ENCODE data around the gene AFAP1. TPM values are rescaled to one million over a fixed set of nuclear protein-coding genes. Genes with fewer than 3 reads are reported as not detected.

The AFAP1 gene
- total RNA-seq, 1 experiment from 2014 or later = 42.1 TPM

GRCh38 chr4:7844594-7844991 lies 95.1 kb downstream of the AFAP1 start:
- Histone ChIP-seq H3K36me3 (ENCODE audit: low read depth, low read length) (peaks cover 23% of the 10 kb centered on the region), H2AFZ (ENCODE audit: low read length) (peak overlapping the region; percentile 46; the same call in 1 of the 2 replicates), H3K9me2 (replicated peaks; ENCODE audit: low read length) (no peaks in the 10 kb centered on the region), H3K79me2 (ENCODE audit: low read length) (peaks cover 73% of the 10 kb centered on the region), H3K9me3 (ENCODE audit: low read length) (no peaks in the 10 kb centered on the region), H3F3A (ENCODE audit: low read length, unreplicated experiment) (peaks cover 26% of the 10 kb centered on the region), H4K20me1 (ENCODE audit: low read length) (no peaks in the 10 kb centered on the region), H3K4me3 (ENCODE audit: low read length) (peak overlapping the region; percentile 45; the same call in 1 of the 2 replicates), H3K27me3 (ENCODE audit: low read length) (no peaks in the 10 kb centered on the region), H3K4me2 (ENCODE audit: low read length) (peak overlapping the region; percentile 73), H3K27ac (ENCODE audit: low read length) (peak overlapping the region; percentile 96), H3K4me1 (ENCODE audit: insufficient read depth, low read length) (peaks cover 44% of the 10 kb centered on the region), H3K9ac (ENCODE audit: low read length) (peak overlapping the region; percentile 67)
- ChIA-PET POLR2A (ENCODE audit: unreplicated experiment) (no interaction called here), CTCF (interaction anchor here (0.9 to 1.4 kb wide), 3 partner anchors 39 to 84 kb away, joined by 3 read pairs; no protein-coding TSS in a partner anchor)
- BruUV-seq (replicated peaks) = no TSS peak
- ATAC-seq (peak; percentile 50), DNase-seq (peak; percentile 89)
- TF ChIP-seq EZH2 (IDR thresholded peaks at IDR 0.05; ENCODE audit: low read length, unreplicated experiment) = no peak
- peak; percentile 10; the same call in 1 of the 2 replicates for TF ChIP-seq CTCF (conservative IDR thresholded peaks at IDR 0.05; ENCODE audit: low read depth, low read length)
- no peak for TF ChIP-seq EZH2phosphoT487 (IDR thresholded peaks at IDR 0.05; ENCODE audit: borderline replicate concordance, low read length)
- intact Hi-C loops (cut with micrococcal nuclease) = loop anchor here (2.0 kb wide), 1 partner anchor 46 kb away; no protein-coding TSS in a partner anchor

GRCh38 chr4:7843831-7844593 lies 95.6 kb downstream of the AFAP1 start:
- Histone ChIP-seq H4K20me1 (ENCODE audit: low read length) (no peaks in the 10 kb centered on the region), H2AFZ (ENCODE audit: low read length) (peak overlapping the region; percentile 46; the same call in 1 of the 2 replicates), H3K27me3 (ENCODE audit: low read length) (no peaks in the 10 kb centered on the region), H3K36me3 (ENCODE audit: low read depth, low read length) (peaks cover 23% of the 10 kb centered on the region), H3K4me1 (ENCODE audit: insufficient read depth, low read length) (peaks cover 44% of the 10 kb centered on the region), H3F3A (ENCODE audit: low read length, unreplicated experiment) (peaks cover 26% of the 10 kb centered on the region), H3K79me2 (ENCODE audit: low read length) (peaks cover 69% of the 10 kb centered on the region), H3K4me2 (ENCODE audit: low read length) (peak overlapping the region; percentile 73), H3K9me2 (replicated peaks; ENCODE audit: low read length) (no peaks in the 10 kb centered on the region), H3K9ac (ENCODE audit: low read length) (peak overlapping the region; percentile 67), H3K4me3 (ENCODE audit: low read length) (peak overlapping the region; percentile 45; the same call in 1 of the 2 replicates), H3K27ac (ENCODE audit: low read length) (peak overlapping the region; percentile 96), H3K9me3 (ENCODE audit: low read length) (no peaks in the 10 kb centered on the region)
- TF ChIP-seq CTCF (conservative IDR thresholded peaks at IDR 0.05; ENCODE audit: low read depth, low read length) (peak; percentile 67), EZH2 (IDR thresholded peaks at IDR 0.05; ENCODE audit: low read length, unreplicated experiment) (no peak), EZH2phosphoT487 (IDR thresholded peaks at IDR 0.05; ENCODE audit: borderline replicate concordance, low read length) (no peak)
- ATAC-seq = peak; percentile 72
- ChIA-PET POLR2A (ENCODE audit: unreplicated experiment) (no interaction called here), CTCF (interaction anchor here (0.9 to 1.4 kb wide), 3 partner anchors 38 to 85 kb away, joined by 3 read pairs; no protein-coding TSS in a partner anchor)
- intact Hi-C loops (cut with micrococcal nuclease) = loop anchor here (2.0 kb wide), 1 partner anchor 47 kb away; no protein-coding TSS in a partner anchor
- DNase-seq = peak; percentile 82
- BruUV-seq (replicated peaks) = TSS peak; percentile 20
